NCI-H2107 treated with DMSO at 0.1 percent for 48 hours (cell line): ENCODE data around the gene EXD1.
"Not testable (repeated sequence)": the region's sequence is repeated elsewhere in the genome, so short reads cannot be mapped to it uniquely, and the experiment has no call there.

ENCODE experiments used
- DNase-seq: peaks from one replicate; lab custom pipeline; 2025; ENCODE audit not compliant: unreplicated experiment; lab: John Stamatoyannopoulos, UW

The EXD1 gene

GRCh38 chr15:41151451-41152005 lies 79.0 kb downstream of the EXD1 start:
- DNase-seq = no peak

GRCh38 chr15:41150279-41150678 lies 80.3 kb downstream of the EXD1 start:
- no peak for DNase-seq

GRCh38 chr15:41148065-41148464 lies 82.5 kb downstream of the EXD1 start:
- no peak for DNase-seq

- no peak for DNase-seq
Measured at GRCh38 chr15:41139619-41140018, 90.9 kb downstream of the EXD1 start.

- not testable (repeated sequence) for DNase-seq
Measured at GRCh38 chr15:41139112-41139511, 91.4 kb downstream of the EXD1 start.

DNA sequence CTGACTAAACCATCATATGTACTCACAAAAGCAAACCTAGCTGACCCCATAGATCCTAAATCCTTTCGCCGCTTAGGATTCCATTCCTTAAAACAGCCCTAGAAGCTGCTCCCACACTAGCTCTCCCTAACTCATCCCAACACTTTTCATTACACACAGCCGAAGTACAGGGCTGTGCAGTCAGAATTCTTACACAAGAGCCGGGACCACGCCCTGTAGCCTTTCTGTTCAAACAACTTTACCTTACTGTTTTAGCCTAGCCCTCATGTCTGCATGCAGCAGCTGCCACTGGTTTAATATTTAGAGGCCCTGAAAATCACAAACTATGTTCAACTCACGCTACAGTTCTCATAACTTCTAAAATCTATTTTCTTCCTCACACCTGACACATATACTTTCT lies 95.0 kb downstream of the EXD1 start:
- not testable (repeated sequence) for DNase-seq

DNA sequence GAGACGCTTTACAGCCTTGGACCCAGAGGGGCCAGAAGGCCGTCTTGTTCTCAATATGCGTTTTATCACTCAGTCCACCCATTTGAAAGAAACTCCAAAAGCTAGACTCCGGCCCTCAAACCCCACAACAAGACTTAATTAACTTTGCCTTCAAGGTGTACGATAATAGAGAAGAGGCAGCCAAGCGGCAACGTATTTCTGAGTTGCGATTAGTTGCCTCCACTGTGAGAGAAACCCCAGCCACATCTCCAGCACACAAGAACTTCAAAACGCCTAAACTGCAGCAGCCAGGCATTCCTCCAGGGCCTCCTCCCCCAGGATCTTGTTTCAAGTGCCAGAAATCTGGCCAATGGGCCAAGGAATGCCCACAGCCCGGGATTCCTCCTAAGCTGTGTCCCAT lies 97.1 kb downstream of the EXD1 start:
- no peak for DNase-seq
